SU-DHL-6 (cell line): ENCODE data around the gene GBP5.

Experiments
- H2AFZ ChIP-seq: fragments of 200-600 bp; sonication (generic); 2 replicates; pipeline ENCODE4 v1.6.1; 2014; ENCODE audit warnings: low read depth, mild to moderate bottlenecking, moderate library complexity, mixed read lengths, antibody characterized with exemption, low read length; ENCODE audit not compliant: severe bottlenecking
- H3F3A ChIP-seq: fragments of 200-600 bp; shearing (Covaris generic); 2 replicates; pipeline ENCODE4 v1.6.0; 2016; ENCODE audit warnings: antibody characterized with exemption, mild to moderate bottlenecking; ENCODE audit not compliant: insufficient read depth
- H3K27ac ChIP-seq: fragments of 200-600 bp; sonication (generic); 2 replicates; pipeline ENCODE4 v1.5.1; 2016; ENCODE audit warnings: low read depth, mild to moderate bottlenecking, low read length, moderate library complexity, mixed read lengths
- H3K27me3 ChIP-seq: fragments of 200-600 bp; sonication (generic), shearing (Covaris generic); 2 replicates; pipeline ENCODE4 v1.6.0; 2014; ENCODE audit warnings: mild to moderate bottlenecking, low read length
- H3K36me3 ChIP-seq: fragments of 200-600 bp; sonication (generic); 2 replicates; pipeline ENCODE4 v1.6.1; 2014; ENCODE audit warnings: mild to moderate bottlenecking, low read length, mixed read lengths
- H3K4me2 ChIP-seq: fragments of 300-600, 200-600 bp; shearing (Covaris generic), sonication (generic); 2 replicates; pipeline ENCODE4 v1.6.0; 2014; ENCODE audit warnings: low read length, low read depth, mild to moderate bottlenecking; ENCODE audit not compliant: poor library complexity, severe bottlenecking
- H3K4me3 ChIP-seq: fragments of 200-600 bp; sonication (generic); 2 replicates; pipeline ENCODE4 v1.5.1; 2014; ENCODE audit warnings: antibody characterized with exemption, low read length, mild to moderate bottlenecking, mixed read lengths; ENCODE audit not compliant: insufficient read depth, poor library complexity, severe bottlenecking
- H3K79me2 ChIP-seq: fragments of 200-600 bp; sonication (generic); 2 replicates; pipeline ENCODE4 v1.6.1; 2014; ENCODE audit warnings: mild to moderate bottlenecking, low read length, moderate library complexity; ENCODE audit not compliant: insufficient read depth
- H3K9ac ChIP-seq: fragments of 200-600 bp; sonication (generic); 2 replicates; pipeline ENCODE4 v1.7.0; 2014; ENCODE audit warnings: mild to moderate bottlenecking, low read length
- H3K9me2 ChIP-seq: fragments of 200-600 bp; sonication (generic); replicated peaks from 2 replicates; pipeline ENCODE4 v1.6.1; 2014; ENCODE audit warnings: low read length; ENCODE audit not compliant: insufficient read depth
- H3K9me3 ChIP-seq: fragments of 200-600 bp; sonication (generic); 2 replicates; pipeline ENCODE4 v1.6.1; 2014; ENCODE audit warnings: low read length, mixed read lengths; ENCODE audit not compliant: insufficient read depth
- H4K20me1 ChIP-seq: fragments of 200-600 bp; sonication (generic); 2 replicates; pipeline ENCODE4 v1.6.1; 2014; ENCODE audit warnings: low read depth, mild to moderate bottlenecking, antibody characterized with exemption, low read length, moderate library complexity, mixed read lengths
- CTCF ChIP-seq: fragments of 200-600 bp; sonication (generic); IDR thresholded peaks from one replicate; pipeline ENCODE4 v1.5.1; 2017; ENCODE audit warnings: antibody characterized with exemption, mild to moderate bottlenecking, low read length, moderate library complexity; ENCODE audit not compliant: insufficient read depth, poor library complexity, severe bottlenecking
- EZH2phosphoT487 ChIP-seq: fragments of 200-600 bp; sonication (generic), shearing (Covaris generic); conservative IDR thresholded peaks from 2 replicates; pipeline ENCODE4 v1.6.1; 2018; ENCODE audit warnings: mild to moderate bottlenecking, antibody characterized with exemption, low read length, moderate library complexity, mixed read lengths

The GBP5 gene

GRCh38 chr1:89306273-89306672, 33.6 kb upstream of the GBP5 start:
- no peaks in the 10 kb centered on the region for H3K9me3 ChIP-seq
- no peaks in the 10 kb centered on the region for H3F3A ChIP-seq
- no peaks in the 10 kb centered on the region for H3K9me2 ChIP-seq
- no peaks in the 10 kb centered on the region for H3K79me2 ChIP-seq
- no peak for TF ChIP-seq CTCF
- TF ChIP-seq EZH2phosphoT487 = no peak
- H3K27me3 ChIP-seq = no peaks in the 10 kb centered on the region
- H3K27ac ChIP-seq = no peak overlapping the region
- no peaks in the 10 kb centered on the region for H3K36me3 ChIP-seq
- H2AFZ ChIP-seq = no peak overlapping the region
- no peak overlapping the region for H3K4me3 ChIP-seq
- H3K9ac ChIP-seq = no peak overlapping the region
- H3K4me2 ChIP-seq = no peak overlapping the region
- no peaks in the 10 kb centered on the region for H4K20me1 ChIP-seq

GRCh38 chr1:89305493-89305892, 32.8 kb upstream of the GBP5 start:
- Histone ChIP-seq H4K20me1 (no peaks in the 10 kb centered on the region), H3K79me2 (no peaks in the 10 kb centered on the region), H3K27ac (no peak overlapping the region), H3K9me2 (no peaks in the 10 kb centered on the region), H3K4me3 (no peak overlapping the region), H3K4me2 (no peak overlapping the region), H3F3A (no peaks in the 10 kb centered on the region), H3K9me3 (no peaks in the 10 kb centered on the region), H3K27me3 (no peaks in the 10 kb centered on the region), H3K9ac (no peak overlapping the region), H3K36me3 (no peaks in the 10 kb centered on the region), H2AFZ (no peak overlapping the region)
- no peak for TF ChIP-seq EZH2phosphoT487
- no peak for TF ChIP-seq CTCF

- Histone ChIP-seq H2AFZ (no peak overlapping the region), H3K9ac (no peak overlapping the region), H4K20me1 (no peaks in the 10 kb centered on the region), H3K4me3 (no peak overlapping the region), H3K4me2 (no peak overlapping the region), H3K27ac (no peak overlapping the region), H3K36me3 (no peaks in the 10 kb centered on the region), H3F3A (no peaks in the 10 kb centered on the region), H3K27me3 (no peaks in the 10 kb centered on the region), H3K9me2 (no peaks in the 10 kb centered on the region), H3K79me2 (no peaks in the 10 kb centered on the region), H3K9me3 (no peaks in the 10 kb centered on the region)
- TF ChIP-seq EZH2phosphoT487 = no peak
- no peak for TF ChIP-seq CTCF
These were observed 32.0 kb upstream of the GBP5 start for GRCh38 chr1:89304572-89305230.
